Progenitor cell of endocrine pancreas (in vitro differentiated cells): ENCODE results near the gene MMS19. TPM values are rescaled to one million over a fixed set of nuclear protein-coding genes. Genes with fewer than 3 reads are reported as not detected.

Experiments
- DNase-seq: peaks from one replicate; pipeline ENCODE4 v3.0.0; 2021; ENCODE audit warnings: low spot score; ENCODE audit not compliant: unreplicated experiment
- H3K27ac Mint-ChIP-seq: 2 replicates; pipeline ENCODE4 v1.8.0; 2021; ENCODE audit warnings: mild to moderate bottlenecking, moderate library complexity, mixed read lengths
- H3K27me3 Mint-ChIP-seq: 2 replicates; pipeline ENCODE4 v1.8.0; 2021; ENCODE audit warnings: mixed read lengths
- H3K36me3 Mint-ChIP-seq: 2 replicates; pipeline ENCODE4 v1.8.0; 2022; ENCODE audit warnings: mixed read lengths; ENCODE audit not compliant: insufficient read depth
- H3K4me1 Mint-ChIP-seq: 2 replicates; pipeline ENCODE4 v1.8.0; 2021; ENCODE audit warnings: low read depth, mixed read lengths
- H3K4me3 Mint-ChIP-seq: 2 replicates; pipeline ENCODE4 v1.8.0; 2021; ENCODE audit warnings: low read depth, mild to moderate bottlenecking, moderate library complexity, mixed read lengths
- H3K9me3 Mint-ChIP-seq: 2 replicates; pipeline ENCODE4 v1.8.0; 2021; ENCODE audit warnings: low read depth, mixed read lengths
- CTCF ChIP-seq: fragments of 200-600 bp; sonication (generic); IDR thresholded peaks from one replicate; pipeline ENCODE4 v1.5.0; 2021; ENCODE audit warnings: antibody characterized with exemption, mild to moderate bottlenecking; ENCODE audit not compliant: unreplicated experiment
- total RNA-seq: library from RNA; stranded (reverse); gene quantifications from 2 replicates; pipeline ENCODE4 v1.2.1, GENCODE V29; 2021

Gene MMS19
- total RNA-seq, 1 donor from 2014 or later, result 82.1 TPM

DNA sequence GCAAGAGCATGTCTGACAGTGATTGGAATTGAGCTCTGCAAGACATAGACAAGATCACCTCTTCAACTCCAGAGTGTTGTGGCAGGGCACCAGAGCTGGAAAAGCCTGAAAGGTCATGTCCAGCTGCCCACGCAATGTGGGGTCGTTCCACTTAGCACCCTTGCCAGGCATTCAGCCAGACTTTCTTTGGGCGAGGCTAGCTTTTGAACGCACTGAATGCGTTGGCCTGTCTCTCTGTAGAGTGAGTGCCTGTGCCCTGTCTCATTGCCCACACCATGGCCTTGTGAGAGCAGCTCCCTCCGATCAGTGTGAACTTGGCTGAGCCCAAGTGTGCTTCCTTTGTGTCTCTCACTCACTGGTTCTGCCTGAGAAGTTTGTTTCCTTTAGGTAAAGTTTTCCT, 23.8 kb upstream of the MMS19 start:
- H3K4me1 Mint-ChIP-seq, result peaks cover 10% of the 10 kb centered on the region
- H3K4me3 Mint-ChIP-seq, result no peak overlapping the region
- no peak for DNase-seq
- no peaks in the 10 kb centered on the region for H3K9me3 Mint-ChIP-seq
- TF ChIP-seq CTCF, result no peak
- no peaks in the 10 kb centered on the region for H3K27me3 Mint-ChIP-seq
- no peaks in the 10 kb centered on the region for H3K36me3 Mint-ChIP-seq
- no peak overlapping the region for H3K27ac Mint-ChIP-seq

GRCh38 chr10:97520978-97521761, 22.9 kb upstream of the MMS19 start:
- H3K4me1 Mint-ChIP-seq, result peaks cover 10% of the 10 kb centered on the region
- no peak overlapping the region for H3K4me3 Mint-ChIP-seq
- peak overlapping the region; percentile 85 for H3K27ac Mint-ChIP-seq
- H3K27me3 Mint-ChIP-seq, result no peaks in the 10 kb centered on the region
- no peaks in the 10 kb centered on the region for H3K9me3 Mint-ChIP-seq
- no peaks in the 10 kb centered on the region for H3K36me3 Mint-ChIP-seq
- DNase-seq, result no peak
- TF ChIP-seq CTCF, result no peak

DNA sequence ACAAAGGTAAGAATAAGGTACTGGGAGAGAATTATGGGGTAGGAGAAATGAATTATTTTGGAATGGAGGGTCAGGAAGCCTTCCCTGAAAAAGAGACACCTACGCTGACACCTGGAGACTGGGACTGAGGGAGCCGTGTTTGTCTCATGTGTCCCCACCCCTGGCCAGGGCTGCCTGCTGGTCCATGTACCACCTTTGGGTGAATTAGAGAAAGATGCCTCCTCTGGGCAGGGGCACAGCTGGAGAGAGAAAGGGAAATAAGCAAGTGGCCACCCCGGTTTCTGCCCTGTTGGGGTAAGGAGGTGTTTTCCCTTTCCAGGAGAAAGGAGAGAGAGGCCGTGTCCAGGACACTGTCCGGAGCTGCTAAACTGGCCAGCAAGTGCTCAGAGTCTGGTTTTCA, 22.3 kb upstream of the MMS19 start:
- no peaks in the 10 kb centered on the region for H3K27me3 Mint-ChIP-seq
- no peak for DNase-seq
- H3K27ac Mint-ChIP-seq, result peak overlapping the region; percentile 85
- peaks cover 12% of the 10 kb centered on the region for H3K4me1 Mint-ChIP-seq
- no peak for TF ChIP-seq CTCF
- H3K4me3 Mint-ChIP-seq, result no peak overlapping the region
- no peaks in the 10 kb centered on the region for H3K36me3 Mint-ChIP-seq
- no peaks in the 10 kb centered on the region for H3K9me3 Mint-ChIP-seq

DNA sequence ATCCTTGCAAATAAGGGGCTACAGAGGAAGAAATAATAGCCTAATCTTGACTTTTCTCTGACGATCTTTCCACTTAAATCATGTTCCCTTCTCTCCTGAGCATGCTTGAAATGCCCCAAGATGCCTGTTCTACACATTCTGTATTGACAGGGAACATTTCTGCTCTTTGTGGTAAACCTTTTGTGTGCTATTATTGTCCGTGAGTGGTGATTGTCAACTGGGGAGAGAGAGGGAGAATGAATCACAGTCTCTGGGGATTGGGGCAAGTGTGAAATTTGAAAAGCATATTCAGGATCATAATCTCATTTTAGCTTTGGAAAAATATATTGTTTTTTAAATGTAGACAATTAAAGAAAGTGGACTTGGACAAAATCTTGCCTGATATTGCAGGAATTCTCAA, 21.1 kb upstream of the MMS19 start:
- no peaks in the 10 kb centered on the region for H3K36me3 Mint-ChIP-seq
- H3K27ac Mint-ChIP-seq, result no peak overlapping the region

More for the DNA sequence above, 21.1 kb upstream of the MMS19 start:
- DNase-seq, result no peak
- Mint-ChIP-seq H3K9me3 (no peaks in the 10 kb centered on the region), H3K27me3 (no peaks in the 10 kb centered on the region), H3K4me3 (no peak overlapping the region), H3K4me1 (peaks cover 13% of the 10 kb centered on the region)
- TF ChIP-seq CTCF, result no peak
